Aorta (tissue), 5 donors: Measurements from ENCODE around the gene ENKD1. TPM values are rescaled to one million over a fixed set of nuclear protein-coding genes. Genes with fewer than 3 reads are reported as not detected.
A peak's percentile ranks its signal among the peaks of the same experiment; 100 is the strongest.

Experiments used
- ATAC-seq: fragments of 200-7000 bp; cut with Tn5 transposase; one replicate; pipeline ENCODE4 v1.9.1; 2022; ENCODE audit warnings: moderate library complexity; ENCODE audit not compliant: low FRiP score
- DNase-seq, 2 donors: peaks; one replicate each; pipeline ENCODE4 v3.0.0-alpha.2; 2020
- H3K27ac ChIP-seq, 2 donors: one replicate each; pipeline ENCODE4 v1.5.1; 2013; ENCODE audit warnings: low read length in 2 of 2, mild to moderate bottlenecking in 2 of 2, moderate library complexity in 2 of 2, control low read depth in 1 of 2, inconsistent platforms in 1 of 2, low read depth in 1 of 2
- H3K27me3 ChIP-seq, 2 donors: one replicate each; pipeline ENCODE4 v1.6.1; 2013; ENCODE audit warnings: control low read depth in 1 of 2, low read length in 1 of 2, mild to moderate bottlenecking in 1 of 2, moderate library complexity in 1 of 2; ENCODE audit not compliant: insufficient read depth in 2 of 2, control insufficient read depth in 1 of 2
- H3K36me3 ChIP-seq, 2 donors: one replicate each; pipeline ENCODE4 v1.6.1; 2013; ENCODE audit warnings: control low read depth in 1 of 2, low read length in 1 of 2, mild to moderate bottlenecking in 1 of 2; ENCODE audit not compliant: insufficient read depth in 2 of 2, control insufficient read depth in 1 of 2
- H3K4me1 ChIP-seq, 2 donors: one replicate each; pipeline ENCODE4 v1.6.1; 2013; ENCODE audit warnings: low read length in 2 of 2, control low read depth in 1 of 2, mild to moderate bottlenecking in 1 of 2, moderate library complexity in 1 of 2; ENCODE audit not compliant: insufficient read depth in 2 of 2, control insufficient read depth in 1 of 2
- H3K4me3 ChIP-seq, 2 donors: one replicate each; pipeline ENCODE4 v1.5.1; 2013; ENCODE audit warnings: low read length in 2 of 2, control low read depth in 1 of 2, mild to moderate bottlenecking in 1 of 2
- H3K9me3 ChIP-seq: one replicate; pipeline ENCODE4 v1.6.1; 2013; ENCODE audit warnings: mild to moderate bottlenecking, low read length; ENCODE audit not compliant: control insufficient read depth
- WGBS, 2 donors: extraction: QIAGEN DNeasy Blood & Tissue Kit; methylation state at CpG; one replicate each; pipeline ENCODE4 v1.1.7; 2013; 5-methylcytosine and 5-hydroxymethylcytosine counted together
- intact Hi-C, 2 donors: fragments of 100-400 bp; cut with DNase I; formaldehyde crosslinking; loops; one replicate each; pipeline versions ENCODE4 v1.14.2 to v1.15.0; 2022
- polyA plus RNA-seq, 2 donors: library from polyadenylated mRNA; stranded (reverse); fragments of 200-250 nt; gene quantifications; one replicate each; pipeline ENCODE4 v1.2.3, GENCODE V29; 2013
- total RNA-seq, 2 donors: library from RNA; stranded (reverse); fragmentation: NEBNext Ultra II Directional; extraction: Animal tissue kit (Norgen Biotek cat#: 25700); gene quantifications; one replicate each; pipeline ENCODE4 v1.2.1, GENCODE V29; 2021
- donor health status: healthy with polysubstance abuse.
- donor health status: Bipolar disorder and iron deficiency.
- donor health status: DM: no; HTN: no; CAD: no.
- donor health status: DM: no; HTN: no; CAD: no.
- donor health status: DM: yes; HTN: yes; CAD: no.

Gene ENKD1
- total and polyA plus RNA-seq, 4 donors = 9.7 to 73.8 (median 14.2) TPM

DNA sequence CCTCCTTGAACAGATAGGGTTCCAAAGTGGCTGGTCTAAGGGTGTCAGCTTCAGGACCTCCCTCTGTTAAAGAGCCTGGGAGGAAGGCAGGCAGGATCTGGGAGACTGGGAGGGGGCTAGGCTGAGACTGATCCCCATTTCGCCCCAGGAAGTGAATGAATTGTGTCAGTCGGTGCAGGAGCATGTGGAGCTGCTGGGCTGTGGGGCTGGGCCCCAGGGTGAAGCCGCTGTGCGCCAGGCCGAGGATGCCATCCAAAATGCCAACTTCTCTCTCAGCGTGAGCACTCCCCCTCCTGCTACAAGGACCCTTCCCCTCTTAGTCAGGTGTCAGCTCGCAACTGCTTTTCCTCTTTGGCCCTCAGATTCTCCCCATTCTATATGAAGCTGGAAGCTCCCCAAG, 15.5 kb downstream of the ENKD1 start:
- Histone ChIP-seq H3K9me3 (no peaks in the 10 kb centered on the region), H3K27me3 (no peaks in the 10 kb centered on the region), H3K36me3 (no peaks in the 10 kb centered on the region), H3K4me1 (no peaks in the 10 kb centered on the region), H3K4me3 (no peak overlapping the region), H3K27ac (no peak overlapping the region)
- 87 to 90% methylated on average over 7 of the region's 7 CpGs for WGBS, 2 donors
- no peak for ATAC-seq
- intact Hi-C loops = no loop called here
- no peak for DNase-seq

GRCh38 chr16:67650023-67650422, 16.5 kb downstream of the ENKD1 start:
- 52 to 55% methylated on average over 8 of the region's 8 CpGs for WGBS, 2 donors
- Histone ChIP-seq H3K27me3 (no peaks in the 10 kb centered on the region), H3K27ac (no peak overlapping the region), H3K36me3 (no peaks in the 10 kb centered on the region), H3K4me3 (no peak overlapping the region), H3K9me3 (no peaks in the 10 kb centered on the region), H3K4me1 (no peaks in the 10 kb centered on the region)
- intact Hi-C loops = no loop called here
- no peak for ATAC-seq
- no peak for DNase-seq

- ATAC-seq = peak; percentile 5
- Histone ChIP-seq H3K27ac (no peak overlapping the region), H3K4me3 (no peak overlapping the region), H3K27me3 (no peaks in the 10 kb centered on the region), H3K9me3 (no peaks in the 10 kb centered on the region), H3K4me1 (no peaks in the 10 kb centered on the region), H3K36me3 (no peaks in the 10 kb centered on the region)
- WGBS, 2 donors = 9 to 10% methylated on average over 34 of the region's 34 CpGs
- intact Hi-C loops = no loop called here
- DNase-seq = peak in 1 of 2 donors; percentile 77
Observed at GRCh38 chr16:67649494-67649931, 17.0 kb downstream of the ENKD1 start.

GRCh38 chr16:67648764-67649407, 17.7 kb downstream of the ENKD1 start:
- DNase-seq (no peak), ATAC-seq (no peak)
- no peak overlapping the region for H3K4me3 ChIP-seq
- no peaks in the 10 kb centered on the region for H3K4me1 ChIP-seq
- WGBS, 2 donors = 38 to 41% methylated on average over 34 to 35 of the region's 35 CpGs
- no peaks in the 10 kb centered on the region for H3K36me3 ChIP-seq
- no peak overlapping the region for H3K27ac ChIP-seq
- intact Hi-C loops = no loop called here
- H3K9me3 ChIP-seq = no peaks in the 10 kb centered on the region
- no peaks in the 10 kb centered on the region for H3K27me3 ChIP-seq

GRCh38 chr16:67648088-67648763, 18.3 kb downstream of the ENKD1 start:
- no peak overlapping the region for H3K4me3 ChIP-seq
- no peak for ATAC-seq
- WGBS, 2 donors = 15% methylated on average over 30 to 65 of the region's 65 CpGs
- H3K27me3 ChIP-seq = no peaks in the 10 kb centered on the region
- no peaks in the 10 kb centered on the region for H3K36me3 ChIP-seq
- no peaks in the 10 kb centered on the region for H3K9me3 ChIP-seq
- DNase-seq = peak in 1 of 2 donors; percentile 72
- H3K27ac ChIP-seq = no peak overlapping the region
- intact Hi-C loops = no loop called here
- no peaks in the 10 kb centered on the region for H3K4me1 ChIP-seq

DNA sequence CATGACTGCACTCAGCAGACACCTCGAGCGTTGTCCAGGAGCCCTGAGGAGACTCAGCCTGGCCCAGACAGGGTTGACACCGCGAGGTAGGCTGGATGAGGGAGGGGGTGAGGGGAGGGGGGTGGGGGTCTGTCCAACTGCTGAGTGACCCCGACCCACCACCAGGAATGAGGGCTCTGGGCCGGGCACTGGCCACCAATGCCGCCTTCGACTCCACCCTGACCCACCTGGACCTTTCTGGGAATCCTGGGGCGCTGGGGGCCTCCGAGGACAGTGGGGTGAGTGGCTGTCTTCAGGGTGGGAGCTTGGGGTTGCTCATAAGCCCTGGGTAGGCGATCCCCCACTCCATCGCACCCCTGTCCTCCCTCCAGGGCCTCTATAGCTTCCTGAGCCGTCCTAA, 18.9 kb downstream of the ENKD1 start:
- Histone ChIP-seq H3K4me3 (no peak overlapping the region), H3K27ac (no peak overlapping the region), H3K36me3 (no peaks in the 10 kb centered on the region), H3K9me3 (no peaks in the 10 kb centered on the region), H3K4me1 (no peaks in the 10 kb centered on the region), H3K27me3 (no peaks in the 10 kb centered on the region)
- DNase-seq (no peak), ATAC-seq (no peak)
- 76 to 78% methylated on average over 13 of the region's 13 CpGs for WGBS, 2 donors
- intact Hi-C loops = no loop called here

DNA sequence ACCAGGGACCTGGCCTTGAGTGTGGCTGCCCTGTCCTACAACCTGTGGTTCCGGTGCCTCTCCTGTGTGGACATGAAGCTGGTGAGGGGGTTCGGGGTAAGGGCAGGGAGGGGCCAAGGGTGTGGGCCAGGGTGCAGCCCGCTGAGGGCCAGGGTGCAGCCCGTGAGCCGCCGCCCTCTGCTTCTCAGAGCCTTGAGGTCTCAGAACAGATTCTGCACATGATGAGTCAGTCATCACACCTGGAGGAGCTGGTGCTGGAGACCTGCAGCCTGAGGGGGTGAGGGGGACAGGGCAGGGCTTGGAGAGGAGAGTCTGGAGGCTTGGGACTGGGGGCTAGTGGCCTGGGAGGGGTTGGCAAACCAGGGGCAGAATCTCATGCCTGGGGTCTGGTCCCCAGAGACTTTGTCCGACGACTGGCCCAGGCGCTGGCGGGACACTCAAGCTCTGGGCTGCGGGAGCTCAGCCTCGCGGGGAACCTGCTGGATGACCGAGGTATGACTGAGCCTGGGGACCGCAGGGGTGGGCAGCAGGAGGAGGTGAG, 19.4 kb downstream of the ENKD1 start:
- H3K9me3 ChIP-seq = no peaks in the 10 kb centered on the region
- DNase-seq (no peak), ATAC-seq (no peak)
- H3K36me3 ChIP-seq = no peaks in the 10 kb centered on the region
- H3K4me3 ChIP-seq = no peak overlapping the region
- H3K27ac ChIP-seq = no peak overlapping the region
- H3K4me1 ChIP-seq = no peaks in the 10 kb centered on the region
- WGBS, 2 donors = 74 to 77% methylated on average over 15 of the region's 15 CpGs
- intact Hi-C loops = no loop called here
- H3K27me3 ChIP-seq = no peaks in the 10 kb centered on the region

DNA sequence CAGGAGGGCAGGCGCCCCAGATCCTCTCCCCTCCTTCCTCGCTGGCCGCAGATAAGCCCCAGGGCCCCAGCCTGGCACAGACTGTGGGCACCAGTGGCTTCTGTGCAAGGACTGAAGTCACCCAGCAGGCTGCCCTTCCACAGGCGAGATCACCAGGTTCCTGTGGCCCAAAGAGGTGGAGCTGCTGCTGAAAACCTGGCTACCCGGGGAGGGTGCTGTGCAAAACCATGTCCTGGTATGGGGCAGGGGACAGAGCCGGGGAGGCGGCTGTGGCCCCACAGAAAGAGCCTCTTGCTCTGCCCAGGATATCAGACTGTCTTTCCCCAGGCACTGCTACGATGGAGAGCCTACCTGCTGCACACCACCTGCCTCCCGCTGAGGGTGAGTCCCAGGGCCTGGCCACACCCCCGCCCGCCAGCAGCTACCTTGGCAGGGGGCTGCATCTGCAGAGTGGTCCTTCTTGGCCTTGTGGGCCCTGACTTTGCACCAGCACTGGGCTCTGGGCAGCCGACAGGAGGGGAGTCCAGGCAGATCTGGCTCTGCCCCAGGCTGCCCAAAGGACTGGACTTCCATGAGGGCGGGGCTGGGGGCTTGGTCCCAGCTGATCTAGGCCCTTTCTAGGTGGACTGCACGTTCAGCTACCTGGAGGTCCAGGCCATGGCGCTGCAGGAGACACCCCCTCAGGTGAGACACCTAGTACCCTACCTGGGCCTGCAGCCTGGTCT, 21.0 kb downstream of the ENKD1 start:
- H3K4me3 ChIP-seq = no peak overlapping the region
- no peaks in the 10 kb centered on the region for H3K27me3 ChIP-seq
- intact Hi-C loops = no loop called here
- H3K36me3 ChIP-seq = no peaks in the 10 kb centered on the region
- DNase-seq (peak in 1 of 2 donors; percentile 69), ATAC-seq (no peak)
- no peaks in the 10 kb centered on the region for H3K4me1 ChIP-seq
- H3K27ac ChIP-seq = no peak overlapping the region
- WGBS, 2 donors = 80 to 82% methylated on average over 15 of the region's 15 CpGs
- no peaks in the 10 kb centered on the region for H3K9me3 ChIP-seq
